Stimulated activated CD8-positive, alpha-beta memory T cell treated with anti-CD3 and anti-CD28 coated beads, Interleukin-4, amount 100 ng/mL, for 4 hours (primary cell): Measurements from ENCODE around the gene STK10.

ENCODE experiments used
- DNase-seq, 2 donors: peaks; one replicate each; pipeline ENCODE4 v3.0.0-alpha.2; 2020; ENCODE audit warnings: low read depth in 2 of 2, low spot score in 1 of 2

Gene STK10

DNA sequence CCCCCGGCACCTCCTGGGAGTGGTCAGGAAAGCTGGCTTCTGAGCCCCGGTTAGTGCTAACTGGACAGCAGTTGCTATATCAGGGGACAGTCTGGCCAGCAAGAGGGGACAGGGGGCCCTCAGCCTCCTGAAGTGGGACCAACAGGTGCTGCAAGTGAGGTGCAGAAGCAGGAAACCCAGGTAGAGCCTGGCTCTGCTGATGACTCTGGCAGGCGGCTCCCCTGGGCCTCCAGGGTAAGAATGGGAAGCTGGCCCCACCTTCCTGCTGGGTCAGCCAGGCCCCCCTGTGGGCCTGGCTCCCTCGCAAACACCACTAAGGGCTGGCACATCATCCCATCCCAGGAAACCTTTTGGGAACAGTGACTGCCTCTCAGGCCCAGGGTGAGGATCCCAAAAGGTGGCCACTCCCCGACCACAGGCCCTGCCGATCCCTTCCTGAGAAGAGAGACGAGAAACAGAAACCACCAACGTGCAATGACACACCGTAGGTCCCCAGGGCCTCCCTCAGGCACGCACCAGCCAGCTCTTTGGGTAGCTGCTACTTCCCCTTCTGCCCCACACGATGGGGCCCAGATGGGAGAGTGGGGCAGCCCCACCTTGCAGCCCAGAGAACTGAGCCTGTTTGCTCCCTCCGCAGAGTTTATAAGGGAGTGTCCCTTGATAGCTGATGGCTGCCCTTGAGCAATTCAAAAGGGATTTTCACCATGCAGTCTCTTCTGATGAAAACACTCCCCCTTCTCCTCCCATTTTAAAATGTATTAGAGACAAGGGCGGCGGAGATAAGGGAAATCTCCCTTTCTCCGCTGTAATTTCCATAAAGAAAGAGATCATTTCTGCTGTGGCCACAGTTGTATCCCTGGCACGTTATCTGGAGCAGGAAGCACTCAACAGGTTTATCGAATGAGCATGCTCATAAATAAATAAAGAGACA is 76.8 kb downstream of the STK10 start:
- DNase-seq = peak; percentile 37 to 67

DNA sequence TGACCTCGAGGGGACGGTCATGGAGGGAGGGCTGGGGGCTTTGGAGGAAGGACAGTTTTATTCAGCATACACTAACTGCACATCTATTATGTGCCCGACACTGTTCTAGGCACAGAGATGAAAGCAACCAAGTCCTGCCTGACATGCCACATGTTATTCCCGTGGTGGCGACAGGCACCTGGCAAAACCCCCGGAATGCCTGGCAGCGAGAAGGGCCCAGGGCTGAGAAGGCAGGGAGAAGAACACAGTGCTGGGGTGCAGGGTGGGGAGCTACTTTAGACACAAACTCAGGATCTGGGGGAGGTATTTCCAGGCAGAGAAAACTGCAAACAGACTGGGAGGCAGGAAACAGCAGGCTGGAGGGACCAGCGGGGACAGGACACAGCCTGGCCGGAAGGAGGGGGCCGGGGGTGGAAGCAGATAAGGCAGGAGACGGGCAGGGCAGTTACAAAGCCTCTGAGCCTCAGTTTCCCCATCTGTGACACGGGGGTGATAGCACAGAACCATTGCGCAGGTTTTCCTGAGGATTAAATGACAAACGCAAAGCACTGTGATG is 77.7 kb downstream of the STK10 start:
- no peak for DNase-seq

DNA sequence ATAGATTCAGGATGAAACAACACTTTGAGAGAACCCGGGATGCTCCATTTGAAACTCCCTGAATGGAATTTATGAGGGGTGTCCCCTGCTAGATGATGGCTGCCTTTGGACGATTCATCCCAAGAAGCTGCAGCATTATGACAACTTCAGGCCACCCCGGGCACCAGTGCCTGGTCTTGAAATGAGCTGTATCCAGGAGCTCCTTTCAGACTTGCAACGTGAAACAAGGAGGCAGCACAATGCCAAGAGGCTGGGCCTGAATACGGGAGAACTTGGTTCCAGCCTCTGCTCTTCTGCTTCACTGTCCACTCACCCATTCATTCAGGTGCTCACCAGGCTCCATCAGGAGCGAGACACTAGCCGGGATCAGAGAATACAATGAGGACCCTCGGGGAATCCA is 78.3 kb downstream of the STK10 start:
- DNase-seq = no peak

DNA sequence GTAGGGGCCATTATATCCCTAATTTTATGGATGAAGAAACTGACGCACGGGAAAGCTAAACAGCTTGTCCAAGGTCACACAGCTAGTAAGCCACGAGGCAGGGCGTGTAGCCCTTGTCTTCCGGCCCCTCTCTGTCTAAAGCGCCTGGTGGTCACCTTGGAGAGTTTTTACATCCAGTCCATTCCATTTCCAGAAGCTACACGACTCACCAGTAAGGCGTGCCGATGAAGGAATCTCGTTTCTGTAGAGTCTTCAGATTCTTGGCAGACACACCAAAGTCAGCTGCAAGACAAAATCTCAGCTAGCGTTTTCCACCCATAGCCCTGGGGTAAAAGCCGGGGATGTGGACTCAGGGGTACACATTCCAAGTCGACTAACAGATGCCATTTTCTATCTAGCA is 80.5 kb downstream of the STK10 start:
- no peak for DNase-seq

DNA sequence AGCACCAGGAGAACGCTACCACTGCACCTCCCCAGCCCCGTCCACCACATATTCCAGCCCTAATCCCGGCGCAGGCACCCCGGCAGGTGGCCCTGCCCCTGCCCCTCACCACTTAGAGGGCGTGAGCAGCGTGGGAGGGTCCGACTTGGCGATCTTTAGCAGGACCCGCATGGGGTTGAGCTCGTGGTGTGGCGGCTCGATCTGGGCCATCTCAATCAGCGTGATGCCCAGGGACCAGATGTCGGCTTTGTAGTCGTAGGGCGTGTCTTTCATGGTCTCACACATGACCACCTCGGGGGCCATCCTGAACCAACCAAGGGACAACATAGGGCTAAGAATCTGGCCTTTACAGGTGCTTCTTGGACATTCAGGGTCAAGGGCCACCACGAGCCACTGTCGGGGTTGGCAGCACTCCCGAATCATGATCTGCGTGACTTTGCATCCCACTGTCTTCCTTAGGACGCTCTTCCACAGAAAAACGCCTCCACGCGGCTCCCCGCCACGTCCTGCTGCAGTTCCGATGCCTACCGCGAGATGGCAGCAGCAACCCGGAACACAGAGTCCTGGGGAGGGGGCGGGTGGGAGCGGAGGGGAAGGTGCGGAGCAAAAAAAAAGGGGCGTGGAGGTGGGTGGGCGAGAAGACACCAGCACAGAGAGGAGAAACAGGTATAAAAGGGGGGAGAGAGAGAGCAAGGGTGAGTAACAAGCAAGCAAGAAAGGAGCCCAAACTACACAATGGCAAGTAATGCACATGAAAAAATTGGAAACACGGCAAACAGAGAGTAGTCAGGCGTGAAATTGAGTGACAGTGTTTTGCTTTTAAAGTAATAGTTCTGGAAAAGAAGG is 81.3 kb downstream of the STK10 start:
- peak; percentile 46 to 60 for DNase-seq

DNA sequence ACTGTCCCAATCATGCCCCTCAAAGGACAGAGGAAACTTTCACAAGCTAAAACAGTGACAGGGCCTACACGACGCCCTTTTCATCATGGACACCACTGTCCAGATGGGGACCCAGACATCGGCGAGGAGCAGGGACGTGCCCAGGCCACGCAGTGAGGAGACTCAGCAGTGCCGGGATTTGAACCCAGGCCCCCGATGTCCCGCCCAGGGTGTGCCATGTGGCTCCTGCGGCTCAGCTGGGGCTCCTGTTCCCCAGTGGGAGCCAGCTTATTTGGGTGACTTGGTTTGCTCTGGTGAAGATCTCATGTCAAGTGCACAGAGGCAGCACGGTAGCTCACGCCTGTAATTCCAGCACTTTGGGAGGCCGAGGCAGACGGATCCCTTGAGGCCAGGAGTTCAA is 82.2 kb downstream of the STK10 start:
- no peak for DNase-seq

DNA sequence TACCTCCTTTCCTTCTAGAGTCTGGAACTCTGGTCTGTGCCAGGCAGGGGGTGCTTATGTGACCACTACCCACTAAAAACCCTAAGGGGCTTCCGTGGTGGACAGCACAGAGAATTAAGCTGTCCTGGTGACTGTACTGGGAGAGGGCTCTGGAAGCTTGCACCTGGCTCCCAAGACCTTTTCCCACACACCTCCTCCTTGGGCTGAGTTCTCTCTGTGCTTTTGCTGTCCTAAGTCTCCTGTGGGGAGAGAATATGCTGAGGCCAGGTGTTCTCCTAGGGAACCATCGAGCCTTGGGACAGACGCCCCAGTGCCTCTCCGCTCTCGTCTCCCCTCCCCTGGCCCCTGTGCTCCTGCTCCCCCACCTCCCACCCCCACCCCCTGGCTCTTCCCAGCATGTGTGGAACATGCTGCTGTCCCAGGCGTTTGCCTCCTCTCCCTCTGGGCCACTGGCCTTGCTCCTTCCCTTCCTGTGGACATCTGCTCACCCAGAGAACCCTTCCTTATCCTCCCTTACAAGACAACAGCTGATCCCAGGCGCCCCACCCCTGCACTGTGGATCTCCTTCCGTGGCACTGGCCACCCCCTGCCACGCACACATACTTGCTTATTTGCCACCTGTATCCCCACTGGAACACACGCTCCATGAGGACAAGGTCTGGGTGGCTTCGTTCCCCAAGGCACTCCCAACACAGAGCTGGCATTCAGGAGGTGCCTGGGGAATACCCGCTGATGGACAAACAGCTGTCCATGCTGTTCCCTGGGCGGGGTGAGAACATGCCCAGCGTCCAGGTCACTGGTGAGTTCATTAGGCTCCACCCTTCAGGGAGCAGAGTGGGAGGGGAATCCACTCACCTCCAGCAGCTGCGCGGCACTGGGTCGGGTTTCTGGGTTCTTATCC is 83.0 kb downstream of the STK10 start:
- DNase-seq = no peak

DNA sequence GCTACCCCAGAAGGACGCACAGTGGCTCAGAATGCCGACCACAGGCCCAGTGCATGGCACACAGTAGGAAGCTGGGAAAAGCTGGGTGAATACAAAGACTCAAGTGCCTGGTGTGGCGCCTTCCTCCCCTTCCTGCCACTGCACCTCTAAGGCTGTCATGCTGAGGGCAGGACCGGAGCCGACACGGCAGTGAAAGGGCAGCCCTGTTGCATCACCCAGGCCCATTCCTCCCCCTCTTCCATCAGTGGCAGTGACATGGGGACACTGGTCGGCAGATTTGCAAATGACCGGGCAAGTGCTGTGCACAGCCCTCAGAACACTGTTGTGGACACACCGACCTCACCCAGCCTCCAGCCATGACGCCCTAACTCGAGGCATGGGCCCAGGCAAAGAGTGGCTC is 84.0 kb downstream of the STK10 start:
- DNase-seq = no peak

DNA sequence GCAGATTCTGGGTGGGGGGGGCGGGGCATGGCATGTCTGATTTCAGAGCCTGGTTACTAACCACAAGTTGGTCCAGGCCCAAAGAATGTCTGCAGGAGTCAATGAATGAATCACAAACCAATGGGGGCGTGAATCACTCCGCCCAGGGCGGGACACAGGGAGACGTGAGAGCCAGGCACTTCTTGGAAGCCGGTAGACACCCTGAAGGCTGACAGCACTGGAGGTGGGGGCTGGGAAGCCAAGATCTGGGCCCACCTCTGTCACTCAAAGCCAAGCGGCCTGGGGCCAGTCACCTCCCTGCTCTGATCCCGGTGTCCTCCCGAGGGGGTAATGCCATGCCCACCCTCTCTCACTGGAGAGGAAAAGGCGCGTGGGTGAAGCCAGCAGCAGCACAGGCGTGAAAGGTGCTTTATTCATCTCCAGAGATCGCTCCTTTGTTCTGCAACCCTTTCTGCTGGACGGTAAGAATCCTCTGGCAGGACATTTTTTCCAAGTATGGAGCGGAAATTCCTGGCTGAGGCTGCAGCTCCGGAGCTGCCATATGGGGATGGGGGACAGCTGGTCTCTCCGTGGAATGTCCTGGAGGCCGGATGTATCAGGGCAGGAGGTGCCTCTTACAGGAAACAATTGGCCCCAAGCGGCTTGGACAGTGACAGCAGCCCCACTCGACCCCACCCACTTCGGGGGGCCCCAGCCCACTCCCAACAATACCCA is 85.0 kb downstream of the STK10 start:
- DNase-seq = no peak

DNA sequence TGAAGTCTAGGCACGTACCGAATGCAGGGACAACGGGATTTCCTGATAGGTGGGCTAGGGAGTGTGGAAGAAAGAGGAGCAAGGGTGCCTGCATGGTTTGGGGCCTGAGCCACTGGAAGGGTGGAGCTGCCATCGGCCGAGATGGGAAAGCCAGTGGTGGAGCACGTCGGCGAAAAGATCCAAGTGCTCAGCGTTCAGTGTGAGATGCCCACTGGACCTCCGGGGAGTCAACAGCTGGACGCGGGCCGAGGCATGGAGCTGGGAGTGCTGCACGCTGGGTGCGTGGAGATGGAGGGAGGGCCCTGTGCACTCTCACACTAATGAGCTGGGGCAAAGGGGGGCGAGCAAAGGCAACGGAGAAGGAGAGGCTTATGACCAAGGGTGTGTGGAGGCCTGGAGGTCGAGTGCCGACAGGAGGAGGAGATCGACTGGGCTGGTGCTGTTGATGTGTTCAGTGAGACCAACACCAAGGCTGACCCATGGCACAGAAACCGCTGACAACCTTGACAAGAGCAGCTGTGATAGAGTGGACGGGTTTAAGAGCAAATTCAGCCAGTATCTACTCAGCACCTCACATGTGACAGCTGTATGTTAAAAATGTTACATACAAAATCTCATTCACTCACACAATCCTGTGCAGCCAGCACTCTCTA is 85.7 kb downstream of the STK10 start:
- DNase-seq = no peak

DNA sequence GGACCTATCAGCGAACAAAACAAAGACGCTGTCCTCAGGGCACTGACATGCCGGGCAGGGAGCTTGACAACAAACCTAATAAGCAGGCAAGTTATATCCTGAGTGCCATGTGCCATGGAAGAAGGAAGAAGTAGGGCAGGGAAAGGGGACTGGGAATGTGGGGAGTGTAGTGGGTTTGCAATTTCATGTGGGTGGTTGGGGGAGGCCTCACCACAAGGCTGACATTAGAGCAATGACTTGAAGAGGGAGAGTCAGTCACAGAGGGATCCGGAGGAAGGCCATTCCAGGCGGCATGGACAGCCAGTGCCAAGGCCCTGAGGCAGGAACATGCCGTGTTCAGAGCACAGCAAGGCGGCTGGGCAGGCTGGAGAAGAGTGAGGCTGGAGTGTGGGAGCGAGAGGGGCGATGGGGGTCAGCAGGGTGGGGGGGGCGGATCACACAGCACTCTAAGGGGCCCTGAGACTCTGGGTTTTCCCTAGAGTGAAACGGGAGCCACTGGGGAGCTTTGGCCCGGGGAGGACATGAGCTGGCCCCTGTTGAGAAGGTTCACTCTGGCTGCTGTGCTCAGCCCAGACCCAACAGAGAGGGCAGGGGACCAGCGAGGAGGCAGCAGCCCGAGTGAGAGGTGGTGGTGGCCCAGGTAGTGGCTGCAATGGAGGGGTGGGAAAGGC is 86.3 kb downstream of the STK10 start:
- DNase-seq = no peak

DNA sequence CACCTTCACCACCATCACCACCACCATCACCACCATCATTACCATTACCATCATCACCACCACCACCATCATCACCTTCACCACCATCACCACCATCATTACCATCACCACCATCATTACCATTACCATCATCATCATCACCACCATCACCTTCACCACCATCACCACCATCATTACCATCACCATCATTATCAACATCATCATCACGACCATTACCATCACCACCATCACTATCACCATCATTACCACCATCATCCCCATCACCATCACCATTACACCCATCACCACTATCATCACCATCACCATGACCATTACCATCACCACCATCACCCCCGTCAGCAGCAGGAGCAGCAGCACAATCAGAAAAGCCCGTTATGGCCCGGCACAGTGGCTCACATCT is 89.1 kb downstream of the STK10 start:
- DNase-seq = no peak

DNA sequence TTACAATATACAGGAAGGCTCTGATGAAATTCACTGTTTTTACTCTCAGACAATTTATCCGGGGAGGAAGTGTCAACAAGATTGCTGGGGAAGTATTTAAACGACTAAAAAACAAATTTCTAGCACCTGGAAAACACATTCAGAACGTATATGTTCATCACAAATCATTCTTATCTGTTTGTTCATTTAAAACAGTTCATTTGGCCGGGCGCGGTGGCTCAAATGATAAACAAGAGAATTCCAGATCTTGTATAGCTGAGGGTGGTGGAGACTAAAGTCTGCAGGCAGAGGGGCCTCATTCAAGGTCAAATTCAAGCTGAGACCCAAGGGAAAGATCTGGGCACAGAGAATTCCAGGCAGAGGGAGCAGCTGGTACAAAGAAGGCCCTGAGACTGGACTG is 90.0 kb downstream of the STK10 start:
- DNase-seq = no peak

DNA sequence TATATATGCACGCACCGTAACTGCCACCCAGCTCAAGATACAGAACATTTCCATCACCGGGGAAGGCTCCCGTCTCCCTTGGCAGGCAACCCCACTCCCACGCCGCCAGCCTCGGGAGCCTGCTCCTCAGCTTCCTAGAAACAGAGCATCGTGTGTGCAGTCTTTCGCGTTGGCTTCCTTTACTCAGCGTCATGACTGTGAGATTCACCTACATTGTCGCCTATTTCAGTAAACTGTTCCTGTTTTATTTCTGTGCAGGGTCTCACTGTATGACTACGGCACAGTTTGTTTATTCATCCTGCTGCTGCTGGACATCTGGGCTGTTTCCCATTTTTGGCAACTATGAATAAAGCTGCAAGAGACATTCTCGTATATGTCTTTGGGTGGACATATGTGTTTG is 90.7 kb downstream of the STK10 start:
- DNase-seq = no peak

DNA sequence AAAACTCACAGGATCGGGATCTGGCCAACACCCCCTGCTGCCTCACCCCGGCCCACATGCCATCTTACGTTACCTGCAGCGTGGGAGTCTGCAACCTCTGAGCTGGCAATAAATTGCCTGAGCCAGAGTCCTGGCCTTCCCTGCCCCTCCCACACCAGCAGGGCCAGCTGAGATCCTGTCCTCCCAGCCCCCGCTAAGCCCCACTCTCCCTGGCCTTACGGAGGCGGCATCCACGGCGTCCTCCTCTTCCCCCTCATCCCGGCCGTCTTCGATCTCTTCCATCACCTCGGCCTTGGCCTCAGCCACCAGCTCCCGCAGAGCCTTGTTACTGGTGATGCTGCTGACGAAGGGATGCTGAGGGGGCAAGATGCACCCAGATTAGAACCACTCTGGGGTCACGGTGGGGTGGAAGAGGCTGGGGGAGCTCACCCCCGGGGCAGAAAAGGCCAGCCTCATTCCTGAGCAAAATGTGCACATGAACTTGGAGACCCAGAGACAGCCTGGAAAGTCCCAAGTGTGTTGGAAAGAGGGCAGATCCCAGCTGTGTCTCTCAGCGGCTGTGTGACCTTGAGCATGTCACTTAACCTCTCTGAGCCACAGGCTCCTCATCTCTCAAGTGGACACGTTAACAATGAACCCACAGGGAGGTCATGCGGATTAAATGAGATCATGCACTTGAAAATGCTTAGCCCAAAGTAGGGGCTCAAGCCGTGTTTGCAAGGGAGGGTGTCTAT is 91.7 kb downstream of the STK10 start:
- no peak for DNase-seq

DNA sequence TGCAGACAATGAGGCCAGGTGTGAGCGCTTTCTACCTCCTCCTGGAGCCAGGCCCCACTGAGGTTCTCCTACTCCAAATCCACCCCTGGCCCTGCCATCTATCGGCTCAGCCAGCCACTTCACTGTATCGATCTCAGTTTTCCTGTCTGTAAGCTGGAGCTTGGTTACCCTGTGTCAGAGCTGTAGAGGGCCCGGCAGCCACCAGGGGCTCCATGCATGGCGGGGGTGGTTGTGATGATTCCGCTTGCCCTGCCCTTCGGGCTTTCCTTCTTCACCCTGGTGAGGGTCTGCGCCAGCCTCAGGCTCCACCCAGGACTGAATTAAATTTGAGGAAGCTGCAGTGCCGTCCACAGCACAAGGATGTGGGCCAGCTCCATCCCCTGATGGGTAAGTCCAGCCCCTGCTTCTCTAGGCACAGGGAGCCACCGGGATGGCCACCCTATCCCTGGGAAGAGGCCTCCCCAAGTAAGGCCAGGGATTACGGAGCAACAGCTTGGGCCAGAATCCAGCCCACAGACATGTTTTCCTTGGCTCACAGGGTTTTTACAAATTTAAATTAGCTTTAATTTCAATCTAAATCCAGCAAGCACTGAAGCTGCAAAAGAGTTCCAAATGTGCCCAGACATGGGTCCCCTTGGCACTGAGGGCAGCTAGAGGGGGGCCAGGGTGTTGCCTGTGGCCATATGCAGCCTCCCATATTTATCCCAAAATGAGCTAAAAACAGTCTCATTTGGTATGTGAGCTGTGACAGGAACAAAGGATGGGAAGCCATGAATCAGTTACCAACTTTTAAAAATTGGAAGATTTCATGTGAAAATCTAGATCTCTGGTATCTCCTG is 92.4 kb downstream of the STK10 start:
- DNase-seq = no peak

DNA sequence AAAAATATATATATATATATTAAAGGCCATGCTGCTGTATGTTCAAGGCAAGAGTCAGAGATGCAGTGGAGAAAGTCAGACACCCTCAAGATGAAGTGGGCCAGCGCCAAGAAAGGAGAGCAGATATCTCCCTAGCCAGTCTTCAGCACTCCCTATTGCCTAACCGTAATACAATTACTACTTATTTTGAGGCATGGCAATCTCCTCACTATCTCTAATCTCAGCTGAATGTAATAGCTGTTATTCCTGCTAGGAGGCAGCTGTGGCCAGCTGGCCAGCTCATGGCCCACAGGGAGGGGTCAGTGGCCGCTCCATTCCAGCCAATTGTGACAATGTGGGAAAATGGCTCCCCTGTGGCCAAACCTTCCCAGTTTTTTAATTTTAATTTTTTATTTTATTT is 94.1 kb downstream of the STK10 start:
- no peak for DNase-seq

DNA sequence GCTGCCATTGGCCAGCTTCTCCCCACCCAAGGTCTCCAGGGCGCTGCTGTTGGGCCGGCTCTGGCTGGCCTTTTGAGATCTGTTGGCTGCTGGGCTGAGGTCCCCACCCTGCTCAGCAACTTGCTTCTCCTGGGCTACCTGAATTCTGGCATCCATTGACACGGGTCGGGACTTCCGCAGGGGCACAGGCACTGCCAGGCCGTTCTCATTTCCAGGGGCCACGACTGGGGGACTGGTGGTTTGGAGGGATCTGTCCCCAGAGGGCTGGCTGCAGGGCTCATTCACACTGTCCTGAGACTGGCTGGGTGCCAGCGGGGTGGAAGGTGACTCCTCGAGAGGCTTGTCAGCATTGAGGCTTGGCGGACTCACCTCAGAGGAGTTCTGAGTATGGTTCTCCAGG is 94.5 kb downstream of the STK10 start:
- DNase-seq = no peak
